GM13977 (cell line): Measurements from ENCODE around the gene CLSTN2.

ENCODE experiments used
- DNase-seq: peaks from one replicate; pipeline ENCODE4 v3.0.0; 2012; ENCODE audit warnings: low spot score
- in situ Hi-C: fragments of 300-500 bp; cut with MboI; formaldehyde crosslinking; loops from one replicate; pipeline ENCODE4 v1.12.0; 2022; ENCODE audit warnings: low sequenced_read_pairs, low pct_unique_long_range_greater_than_20kb, mixed read lengths, inconsistent platforms; ENCODE audit not compliant: unreplicated experiment
- TF ChIP-seq, protein P1 (sequence below): IDR thresholded peaks from 2 replicates; pipeline ENCODE4 v1.5.1; 2012; ENCODE audit warnings: mild to moderate bottlenecking, control low read depth; ENCODE audit not compliant: insufficient read depth; ENCODE audit errors: extremely low read depth, missing control alignments

CLSTN2 gene

GRCh38 chr3:140398387-140398786, 463.4 kb downstream of the CLSTN2 start:
- in situ Hi-C loops = no loop called here
- DNase-seq = no peak
- TF ChIP-seq, protein P1, sequence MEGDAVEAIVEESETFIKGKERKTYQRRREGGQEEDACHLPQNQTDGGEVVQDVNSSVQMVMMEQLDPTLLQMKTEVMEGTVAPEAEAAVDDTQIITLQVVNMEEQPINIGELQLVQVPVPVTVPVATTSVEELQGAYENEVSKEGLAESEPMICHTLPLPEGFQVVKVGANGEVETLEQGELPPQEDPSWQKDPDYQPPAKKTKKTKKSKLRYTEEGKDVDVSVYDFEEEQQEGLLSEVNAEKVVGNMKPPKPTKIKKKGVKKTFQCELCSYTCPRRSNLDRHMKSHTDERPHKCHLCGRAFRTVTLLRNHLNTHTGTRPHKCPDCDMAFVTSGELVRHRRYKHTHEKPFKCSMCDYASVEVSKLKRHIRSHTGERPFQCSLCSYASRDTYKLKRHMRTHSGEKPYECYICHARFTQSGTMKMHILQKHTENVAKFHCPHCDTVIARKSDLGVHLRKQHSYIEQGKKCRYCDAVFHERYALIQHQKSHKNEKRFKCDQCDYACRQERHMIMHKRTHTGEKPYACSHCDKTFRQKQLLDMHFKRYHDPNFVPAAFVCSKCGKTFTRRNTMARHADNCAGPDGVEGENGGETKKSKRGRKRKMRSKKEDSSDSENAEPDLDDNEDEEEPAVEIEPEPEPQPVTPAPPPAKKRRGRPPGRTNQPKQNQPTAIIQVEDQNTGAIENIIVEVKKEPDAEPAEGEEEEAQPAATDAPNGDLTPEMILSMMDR = no peak

GRCh38 chr3:140399871-140400270, 464.9 kb downstream of the CLSTN2 start:
- in situ Hi-C loops = no loop called here
- TF ChIP-seq, protein P1 = no peak
- DNase-seq = no peak

- no peak for DNase-seq
- in situ Hi-C loops = no loop called here
- TF ChIP-seq, protein P1 = no peak
These were observed 468.1 kb downstream of the CLSTN2 start for GRCh38 chr3:140403079-140403478.

DNA sequence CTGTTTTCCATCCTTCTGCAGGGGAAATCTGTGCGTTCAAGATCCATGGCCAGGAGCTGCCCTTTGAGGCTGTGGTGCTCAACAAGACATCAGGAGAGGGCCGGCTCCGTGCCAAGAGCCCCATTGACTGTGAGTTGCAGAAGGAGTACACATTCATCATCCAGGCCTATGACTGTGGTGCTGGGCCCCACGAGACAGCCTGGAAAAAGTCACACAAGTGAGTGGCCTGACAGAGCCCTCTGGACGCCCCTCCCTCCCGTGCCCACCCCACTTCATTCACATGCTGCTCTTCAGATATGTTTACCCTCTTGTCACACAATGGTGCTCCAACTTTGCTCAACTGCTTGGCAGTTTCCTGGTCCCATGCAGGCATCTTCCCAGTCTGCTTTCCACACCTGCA, 468.6 kb downstream of the CLSTN2 start:
- TF ChIP-seq, protein P1 = no peak
- in situ Hi-C loops = no loop called here
- no peak for DNase-seq

- in situ Hi-C loops = no loop called here
- no peak for DNase-seq
- TF ChIP-seq, protein P1 = no peak
These were observed 471.7 kb downstream of the CLSTN2 start for GRCh38 chr3:140406655-140407054.

DNA sequence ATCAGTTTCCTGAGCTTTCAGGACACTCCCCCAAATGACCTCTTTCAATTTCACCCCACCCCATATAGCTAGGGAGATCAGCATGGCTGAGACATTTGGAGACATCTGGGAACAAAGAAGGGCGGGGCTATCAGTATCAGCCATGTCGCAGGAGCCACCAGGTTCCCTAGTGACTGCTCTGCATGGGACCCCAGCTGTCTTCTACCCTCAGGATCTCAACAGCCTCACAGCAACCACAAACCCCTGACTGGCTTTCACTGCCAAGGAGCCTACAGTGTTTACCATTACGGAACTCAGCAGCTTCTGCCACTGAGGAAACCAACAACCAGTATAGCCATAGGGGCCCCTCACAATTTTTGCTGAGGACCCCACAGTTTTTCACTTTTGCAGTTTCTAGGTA, 473.3 kb downstream of the CLSTN2 start:
- DNase-seq = no peak
- TF ChIP-seq, protein P1 = no peak
- in situ Hi-C loops = no loop called here

DNA sequence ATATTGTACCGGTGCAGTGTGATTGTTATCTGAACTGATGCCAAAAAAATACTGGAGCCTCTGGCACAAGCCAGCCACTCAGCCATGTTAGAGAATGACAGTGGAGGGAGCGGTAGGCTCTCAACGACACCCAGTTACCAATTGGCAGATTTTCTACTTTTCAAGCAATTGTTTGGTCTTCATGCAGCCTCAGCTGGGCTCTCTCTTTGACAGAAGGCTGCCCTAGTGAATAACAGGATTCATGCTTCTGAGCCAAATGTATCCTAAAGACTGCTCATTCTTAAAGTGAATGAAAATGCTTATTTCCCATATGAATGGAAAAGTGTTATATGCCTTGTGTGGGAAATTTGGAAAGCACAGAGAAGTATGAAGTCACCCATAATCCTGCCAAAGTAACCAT, 481.7 kb downstream of the CLSTN2 start:
- TF ChIP-seq, protein P1 = no peak
- in situ Hi-C loops = no loop called here
- DNase-seq = no peak
